Activated naive CD8-positive, alpha-beta T cell treated with anti-CD3 and anti-CD28 coated beads, Interleukin-2, amount 50 U/mL, for 24 hours (primary cell): ENCODE measurements around the gene MGAT2.

Experiments
- ATAC-seq: fragments of 150-1000 bp; cut with Tn5 transposase; one replicate; pipeline ENCODE4 v1.10.0; 2021
- DNase-seq: peaks from one replicate; pipeline ENCODE4 v3.0.0; 2021
- H3K27ac Mint-ChIP-seq: one replicate; pipeline ENCODE4 v1.8.0; 2021; ENCODE audit warnings: mild to moderate bottlenecking, mixed read lengths
- H3K27me3 Mint-ChIP-seq: one replicate; pipeline ENCODE4 v1.8.0; 2021; ENCODE audit warnings: mixed read lengths
- H3K36me3 Mint-ChIP-seq: one replicate; pipeline ENCODE4 v1.8.0; 2021; ENCODE audit warnings: low read depth, mixed read lengths
- H3K4me1 Mint-ChIP-seq: one replicate; pipeline ENCODE4 v1.8.0; 2021; ENCODE audit warnings: mixed read lengths
- H3K4me3 Mint-ChIP-seq: one replicate; pipeline ENCODE4 v1.8.0; 2021; ENCODE audit warnings: mild to moderate bottlenecking, moderate library complexity, mixed read lengths
- H3K9me3 Mint-ChIP-seq: one replicate; pipeline ENCODE4 v1.8.0; 2021; ENCODE audit warnings: mixed read lengths

The MGAT2 gene

DNA sequence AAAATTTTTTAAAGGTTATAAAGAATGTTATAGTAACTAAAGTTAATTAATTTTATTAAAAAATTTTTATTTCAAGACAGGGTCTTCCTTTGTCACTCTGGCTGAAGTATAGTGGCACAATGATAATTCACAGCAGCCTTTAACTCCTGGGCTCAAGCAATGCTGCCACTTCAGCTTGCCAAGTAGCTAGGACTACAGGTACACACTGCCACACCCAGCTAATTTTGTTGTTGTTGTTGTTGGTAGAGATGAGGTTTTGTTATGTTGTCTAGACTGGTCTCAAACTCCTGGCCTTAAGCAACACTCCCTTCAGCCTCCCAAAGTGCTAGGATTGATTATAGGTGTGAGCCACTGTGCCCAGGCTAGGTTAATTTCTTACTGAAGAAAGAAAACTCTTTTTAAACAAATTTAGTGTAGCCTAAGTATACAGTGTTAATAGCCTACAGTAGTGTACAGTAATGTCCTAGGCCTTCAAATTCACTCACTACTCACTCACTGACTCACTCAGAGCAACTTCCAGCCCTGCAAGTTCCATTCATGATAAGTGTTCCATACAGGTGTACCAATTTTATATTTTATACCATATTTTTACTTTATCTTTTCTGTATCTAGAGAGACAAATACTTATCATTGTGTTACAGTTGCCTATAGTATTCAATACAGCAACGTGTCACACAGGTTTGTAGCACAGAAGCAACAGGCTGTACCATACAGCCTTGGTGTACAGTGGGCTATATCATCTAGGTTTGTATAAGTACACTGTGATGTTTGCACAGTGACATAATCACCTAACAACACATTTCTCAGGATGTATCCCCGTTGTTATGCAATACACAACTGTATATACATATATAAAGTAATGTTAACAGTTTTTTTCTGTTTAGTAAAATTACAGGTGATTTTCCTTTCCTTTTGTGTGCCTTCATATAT lies 39.2 kb downstream of the MGAT2 start:
- Mint-ChIP-seq H3K4me3 (no peak overlapping the region), H3K27ac (no peak overlapping the region), H3K4me1 (no peaks in the 10 kb centered on the region), H3K36me3 (peaks cover 16% of the 10 kb centered on the region), H3K9me3 (no peaks in the 10 kb centered on the region), H3K27me3 (no peaks in the 10 kb centered on the region)
- no peak for DNase-seq
- no peak for ATAC-seq

DNA sequence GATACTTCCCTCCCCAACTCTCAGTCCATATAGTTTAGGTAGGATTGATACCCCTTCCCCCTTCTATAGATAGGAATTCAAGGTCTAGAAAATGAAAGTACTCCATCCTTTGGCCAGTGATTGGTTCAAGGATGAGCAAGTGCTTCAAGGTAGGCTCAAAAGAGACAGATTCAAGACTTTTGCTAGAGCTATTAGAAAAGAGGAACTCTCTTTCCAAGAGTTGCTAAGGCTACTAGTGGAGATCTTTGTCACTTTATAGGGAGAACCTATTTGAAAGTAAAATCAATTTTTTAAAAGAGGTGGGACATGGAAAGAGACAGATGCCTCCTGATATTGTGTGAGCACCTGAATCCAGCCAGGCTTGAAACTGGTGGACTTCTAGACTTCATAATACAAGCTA lies 49.9 kb downstream of the MGAT2 start:
- Mint-ChIP-seq H3K36me3 (peaks cover 53% of the 10 kb centered on the region), H3K9me3 (no peaks in the 10 kb centered on the region), H3K4me1 (no peaks in the 10 kb centered on the region), H3K27ac (no peak overlapping the region), H3K27me3 (no peaks in the 10 kb centered on the region), H3K4me3 (no peak overlapping the region)
- ATAC-seq: no peak
- no peak for DNase-seq
